H1 (cell line): ENCODE measurements around the gene SLC8A1. TPM values are rescaled to one million over a fixed set of nuclear protein-coding genes. Genes with fewer than 3 reads are reported as not detected.

ENCODE experiments used
- ATF2 ChIP-seq: IDR thresholded peaks from 2 replicates; pipeline ENCODE4 v1.6.1; 2012; ENCODE audit warnings: low read length, inconsistent platforms
- RBBP5 ChIP-seq: IDR thresholded peaks from 2 replicates; pipeline ENCODE4 v1.7.1; 2012; ENCODE audit warnings: low read depth, mild to moderate bottlenecking, inconsistent platforms, low read length, moderate library complexity, borderline replicate concordance
- polyA plus RNA-seq, 7 experiments: library from polyadenylated mRNA; depleted of rRNA in 3 of 7; stranded (reverse) in 5 of 7; unstranded in 2 of 7; fragments of >200 nt in 5 of 7; fragments of 200-250 nt in 2 of 7; gene quantifications; 1 replicate in 5 of 7; 2 replicates in 1 of 7; 4 replicates in 1 of 7; pipeline versions ENCODE4 v1.2.1 to v1.2.3, GENCODE V29; 2011 to 2013; ENCODE audit warnings: missing spikeins in 2 of 7, mixed read lengths in 2 of 7
- total RNA-seq: library from RNA; stranded (reverse); fragmentation: NEBNext Ultra II Directional; extraction: Animal tissue kit (Norgen Biotek cat#: 25700); gene quantifications from 2 replicates; pipeline ENCODE4 v1.2.1, GENCODE V29; 2021

Gene SLC8A1
- total and polyA plus RNA-seq, 2 of the 8 experiments (the other 6 are each of a cell fraction or from before 2014, with no cell fraction given) = 0.68 to 3.6 TPM

- TF ChIP-seq ATF2 = no peak
- TF ChIP-seq RBBP5 = no peak
Measured at GRCh38 chr2:40165509-40165844, 286.4 kb downstream of the SLC8A1 start (continued).
